HepG2 (cell line): ENCODE results near the gene IQSEC1. TPM values are rescaled to one million over a fixed set of nuclear protein-coding genes. Genes with fewer than 3 reads are reported as not detected.

Experiments
- ASH2L ChIP-seq: fragments of 300-600, 200-600 bp; sonication (generic); IDR thresholded peaks from 2 replicates; pipeline ENCODE4 v1.7.0; 2017; ENCODE audit warnings: low read depth, mild to moderate bottlenecking, moderate library complexity, mixed read lengths, low read length; ENCODE audit not compliant: insufficient read length
- ATF7 ChIP-seq, 2 experiments: fragments of 450-650 bp in 1 of 2; sonication (generic) in 1 of 2; formaldehyde crosslinking in 1 of 2; IDR thresholded peaks; 2 replicates each; pipeline versions ENCODE4 v1.4.0 to v1.6.1; 2016 to 2020; ENCODE audit warnings: antibody characterized with exemption in 1 of 2, mild to moderate bottlenecking in 1 of 2, missing genetic modification reagents in 1 of 2
- ELF4 ChIP-seq: sonication (generic); formaldehyde crosslinking; IDR thresholded peaks from 2 replicates; pipeline ENCODE4 v1.5.0; 2020; ENCODE audit warnings: missing genetic modification reagents, mild to moderate bottlenecking, moderate library complexity, borderline replicate concordance
- GMEB2 ChIP-seq: IDR thresholded peaks from 2 replicates; pipeline ENCODE4 v1.6.1; 2016; ENCODE audit warnings: missing biosample characterization, missing genetic modification reagents, low read depth
- HNF4G ChIP-seq, 2 experiments: sonication (generic) in 1 of 2; formaldehyde crosslinking in 1 of 2; IDR thresholded peaks; 2 replicates each; pipeline versions ENCODE4 v1.4.0 to v1.6.1; 2011 to 2020; ENCODE audit warnings: borderline replicate concordance in 2 of 2, low read depth in 2 of 2, mild to moderate bottlenecking in 2 of 2, low read length in 1 of 2, missing genetic modification reagents in 1 of 2, moderate library complexity in 1 of 2
- JUNB ChIP-seq: sonication (generic); formaldehyde crosslinking; IDR thresholded peaks from 2 replicates; pipeline ENCODE4 v1.8.0; 2022; ENCODE audit warnings: missing genetic modification reagents, mild to moderate bottlenecking, borderline replicate concordance
- POLR2A ChIP-seq, 2 experiments: IDR thresholded peaks; 2 replicates each; pipeline ENCODE4 v1.6.1; 2011; ENCODE audit warnings: low read depth in 2 of 2, low read length in 2 of 2, mild to moderate bottlenecking in 1 of 2, moderate library complexity in 1 of 2; ENCODE audit not compliant: insufficient read depth in 1 of 2
- TCF7 ChIP-seq: sonication (generic); IDR thresholded peaks from 2 replicates; pipeline ENCODE4 v1.6.1; 2016; ENCODE audit warnings: antibody characterized with exemption, low read depth
- TOPORS ChIP-seq: sonication (generic); formaldehyde crosslinking; IDR thresholded peaks from 2 replicates; pipeline ENCODE4 v1.8.0; 2023; ENCODE audit warnings: mild to moderate bottlenecking, missing genetic modification reagents
- ZEB1 ChIP-seq: IDR thresholded peaks from 2 replicates; pipeline ENCODE4 v1.6.1; 2012; ENCODE audit warnings: mild to moderate bottlenecking, low read depth, inconsistent platforms; ENCODE audit not compliant: insufficient replicate concordance
- ZNF282 ChIP-seq: fragments of 450-650 bp; IDR thresholded peaks from 2 replicates; pipeline ENCODE4 v1.6.1; 2018; ENCODE audit not compliant: partially characterized antibody
- ZNF788 ChIP-seq: sonication (generic); formaldehyde crosslinking; IDR thresholded peaks from 2 replicates; pipeline ENCODE4 v1.5.0; 2020; ENCODE audit warnings: mild to moderate bottlenecking, missing genetic modification reagents, borderline replicate concordance
- polyA plus RNA-seq, 8 experiments: library from polyadenylated mRNA; depleted of rRNA in 3 of 8; stranded (reverse) in 7 of 8; unstranded in 1 of 8; fragments of >200 nt; fragmentation: Illumina TruSeq in 4 of 8; extraction: Trizol in 4 of 8; gene quantifications; 2 replicates each; pipeline versions ENCODE4 v1.2.1 to v1.2.3, GENCODE V29; 2011 to 2016; ENCODE audit warnings: low read depth in 4 of 8, missing spikeins in 1 of 8, mixed read lengths in 1 of 8; ENCODE audit not compliant: insufficient read depth in 1 of 8
- total RNA-seq, 5 experiments: library from RNA; depleted of rRNA; stranded (reverse); fragments of >200 nt; fragmentation: Illumina TruSeq; extraction: Trizol; gene quantifications; 2 replicates each; pipeline ENCODE4 v1.2.3, GENCODE V29; 2016; ENCODE audit warnings: low read depth in 1 of 5
- TF ChIP-seq, protein P1 (sequence below): IDR thresholded peaks from 2 replicates; pipeline ENCODE4 v1.6.1; 2016; ENCODE audit warnings: low read depth, missing genetic modification reagents, missing compliant biosample characterization
- TF ChIP-seq, protein P2 (sequence below): sonication (generic); formaldehyde crosslinking; IDR thresholded peaks from 2 replicates; pipeline ENCODE4 v1.8.0; 2022; ENCODE audit warnings: mild to moderate bottlenecking, missing genetic modification reagents, borderline replicate concordance
- TF ChIP-seq, protein P3 (sequence below): sonication (generic); formaldehyde crosslinking; IDR thresholded peaks from 2 replicates; pipeline ENCODE4 v1.5.0; 2020; ENCODE audit warnings: mild to moderate bottlenecking, missing genetic modification reagents, moderate library complexity

The IQSEC1 gene
- total and polyA plus RNA-seq, 2 of the 13 experiments (the other 11 are each of a cell fraction or from before 2014, with no cell fraction given) = 17.4 to 20.2 TPM

- TF ChIP-seq, protein P1, sequence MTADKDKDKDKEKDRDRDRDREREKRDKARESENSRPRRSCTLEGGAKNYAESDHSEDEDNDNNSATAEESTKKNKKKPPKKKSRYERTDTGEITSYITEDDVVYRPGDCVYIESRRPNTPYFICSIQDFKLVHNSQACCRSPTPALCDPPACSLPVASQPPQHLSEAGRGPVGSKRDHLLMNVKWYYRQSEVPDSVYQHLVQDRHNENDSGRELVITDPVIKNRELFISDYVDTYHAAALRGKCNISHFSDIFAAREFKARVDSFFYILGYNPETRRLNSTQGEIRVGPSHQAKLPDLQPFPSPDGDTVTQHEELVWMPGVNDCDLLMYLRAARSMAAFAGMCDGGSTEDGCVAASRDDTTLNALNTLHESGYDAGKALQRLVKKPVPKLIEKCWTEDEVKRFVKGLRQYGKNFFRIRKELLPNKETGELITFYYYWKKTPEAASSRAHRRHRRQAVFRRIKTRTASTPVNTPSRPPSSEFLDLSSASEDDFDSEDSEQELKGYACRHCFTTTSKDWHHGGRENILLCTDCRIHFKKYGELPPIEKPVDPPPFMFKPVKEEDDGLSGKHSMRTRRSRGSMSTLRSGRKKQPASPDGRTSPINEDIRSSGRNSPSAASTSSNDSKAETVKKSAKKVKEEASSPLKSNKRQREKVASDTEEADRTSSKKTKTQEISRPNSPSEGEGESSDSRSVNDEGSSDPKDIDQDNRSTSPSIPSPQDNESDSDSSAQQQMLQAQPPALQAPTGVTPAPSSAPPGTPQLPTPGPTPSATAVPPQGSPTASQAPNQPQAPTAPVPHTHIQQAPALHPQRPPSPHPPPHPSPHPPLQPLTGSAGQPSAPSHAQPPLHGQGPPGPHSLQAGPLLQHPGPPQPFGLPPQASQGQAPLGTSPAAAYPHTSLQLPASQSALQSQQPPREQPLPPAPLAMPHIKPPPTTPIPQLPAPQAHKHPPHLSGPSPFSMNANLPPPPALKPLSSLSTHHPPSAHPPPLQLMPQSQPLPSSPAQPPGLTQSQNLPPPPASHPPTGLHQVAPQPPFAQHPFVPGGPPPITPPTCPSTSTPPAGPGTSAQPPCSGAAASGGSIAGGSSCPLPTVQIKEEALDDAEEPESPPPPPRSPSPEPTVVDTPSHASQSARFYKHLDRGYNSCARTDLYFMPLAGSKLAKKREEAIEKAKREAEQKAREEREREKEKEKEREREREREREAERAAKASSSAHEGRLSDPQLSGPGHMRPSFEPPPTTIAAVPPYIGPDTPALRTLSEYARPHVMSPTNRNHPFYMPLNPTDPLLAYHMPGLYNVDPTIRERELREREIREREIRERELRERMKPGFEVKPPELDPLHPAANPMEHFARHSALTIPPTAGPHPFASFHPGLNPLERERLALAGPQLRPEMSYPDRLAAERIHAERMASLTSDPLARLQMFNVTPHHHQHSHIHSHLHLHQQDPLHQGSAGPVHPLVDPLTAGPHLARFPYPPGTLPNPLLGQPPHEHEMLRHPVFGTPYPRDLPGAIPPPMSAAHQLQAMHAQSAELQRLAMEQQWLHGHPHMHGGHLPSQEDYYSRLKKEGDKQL = no peak
- TF ChIP-seq ZNF788 (CRISPR knock-in tag) (no peak), TCF7 (no peak), HNF4G (IDR thresholded peaks at IDR 0.05; ENCODE audit: borderline replicate concordance, low read depth, low read length) (no peak), HNF4G (CRISPR knock-in tag; IDR thresholded peaks at IDR 0.05; ENCODE audit: borderline replicate concordance, low read depth) (0 out of 2 replicates have a peak, but pooled peaks have one; percentile 37), POLR2A (IDR thresholded peaks at IDR 0.05; ENCODE audit: insufficient read depth in 1 of 2, low read depth in 2 of 2, low read length in 2 of 2) (no peak), TOPORS (no peak), ZNF282 (no peak), ZEB1 (no peak), ATF7 (IDR thresholded peaks at IDR 0.05) (no peak), ATF7 (CRISPR knock-in tag; IDR thresholded peaks at IDR 0.05) (peak; percentile 78; the same call in 1 of the 2 replicates), GMEB2 (CRISPR knock-in tag) (no peak), ASH2L (peak; percentile 18), ELF4 (CRISPR knock-in tag) (no peak), JUNB (CRISPR knock-in tag) (no peak)
- TF ChIP-seq, protein P2, sequence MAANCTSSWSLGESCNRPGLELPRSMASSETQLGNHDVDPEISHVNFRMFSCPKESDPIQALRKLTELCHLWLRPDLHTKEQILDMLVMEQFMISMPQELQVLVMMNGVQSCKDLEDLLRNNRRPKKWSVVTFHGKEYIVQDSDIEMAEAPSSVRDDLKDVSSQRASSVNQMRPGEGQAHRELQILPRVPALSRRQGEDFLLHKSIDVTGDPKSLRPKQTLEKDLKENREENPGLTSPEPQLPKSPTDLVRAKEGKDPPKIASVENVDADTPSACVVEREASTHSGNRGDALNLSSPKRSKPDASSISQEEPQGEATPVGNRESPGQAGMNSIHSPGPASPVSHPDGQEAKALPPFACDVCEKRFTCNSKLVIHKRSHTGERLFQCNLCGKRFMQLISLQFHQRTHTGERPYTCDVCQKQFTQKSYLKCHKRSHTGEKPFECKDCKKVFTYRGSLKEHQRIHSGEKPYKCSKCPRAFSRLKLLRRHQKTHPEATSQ (CRISPR knock-in tag) = no peak
- TF ChIP-seq, protein P3, sequence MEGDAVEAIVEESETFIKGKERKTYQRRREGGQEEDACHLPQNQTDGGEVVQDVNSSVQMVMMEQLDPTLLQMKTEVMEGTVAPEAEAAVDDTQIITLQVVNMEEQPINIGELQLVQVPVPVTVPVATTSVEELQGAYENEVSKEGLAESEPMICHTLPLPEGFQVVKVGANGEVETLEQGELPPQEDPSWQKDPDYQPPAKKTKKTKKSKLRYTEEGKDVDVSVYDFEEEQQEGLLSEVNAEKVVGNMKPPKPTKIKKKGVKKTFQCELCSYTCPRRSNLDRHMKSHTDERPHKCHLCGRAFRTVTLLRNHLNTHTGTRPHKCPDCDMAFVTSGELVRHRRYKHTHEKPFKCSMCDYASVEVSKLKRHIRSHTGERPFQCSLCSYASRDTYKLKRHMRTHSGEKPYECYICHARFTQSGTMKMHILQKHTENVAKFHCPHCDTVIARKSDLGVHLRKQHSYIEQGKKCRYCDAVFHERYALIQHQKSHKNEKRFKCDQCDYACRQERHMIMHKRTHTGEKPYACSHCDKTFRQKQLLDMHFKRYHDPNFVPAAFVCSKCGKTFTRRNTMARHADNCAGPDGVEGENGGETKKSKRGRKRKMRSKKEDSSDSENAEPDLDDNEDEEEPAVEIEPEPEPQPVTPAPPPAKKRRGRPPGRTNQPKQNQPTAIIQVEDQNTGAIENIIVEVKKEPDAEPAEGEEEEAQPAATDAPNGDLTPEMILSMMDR (CRISPR knock-in tag) = no peak
These were observed 106.2 kb downstream of the IQSEC1 start (continued) for GRCh38 chr3:12966847-12967605.
